ENCODE results near the gene MCAM.

The MCAM gene

GRCh38 chr11:119352857-119353260, 35.9 kb upstream of the MCAM start:
- no peak overlapping the region for H3K4me3 ChIP-seq (replicated peaks; ENCODE audit: low read depth, low read length)
- TF ChIP-seq CTCF (IDR thresholded peaks at IDR 0.05; ENCODE audit: low read length, missing control alignments) = no peak
- DNase-seq (ENCODE audit: low read depth) = peak; percentile 82

- no peak for TF ChIP-seq CTCF (IDR thresholded peaks at IDR 0.05; ENCODE audit: low read length, missing control alignments)
- no peak for DNase-seq (ENCODE audit: low read depth)
- H3K4me3 ChIP-seq (replicated peaks; ENCODE audit: low read depth, low read length) = no peak overlapping the region
These were observed 34.3 kb upstream of the MCAM start for GRCh38 chr11:119351232-119351631.

- no peak for TF ChIP-seq CTCF (IDR thresholded peaks at IDR 0.05; ENCODE audit: low read length, missing control alignments)
- no peak for DNase-seq (ENCODE audit: low read depth)
- no peak overlapping the region for H3K4me3 ChIP-seq (replicated peaks; ENCODE audit: low read depth, low read length)
These were observed 33.4 kb upstream of the MCAM start for GRCh38 chr11:119350302-119350701.

- DNase-seq (ENCODE audit: low read depth) = no peak
- TF ChIP-seq CTCF (IDR thresholded peaks at IDR 0.05; ENCODE audit: low read length, missing control alignments) = no peak
- no peak overlapping the region for H3K4me3 ChIP-seq (replicated peaks; ENCODE audit: low read depth, low read length)
These were observed 31.1 kb upstream of the MCAM start for GRCh38 chr11:119347940-119348605.

GRCh38 chr11:119347242-119347641, 30.3 kb upstream of the MCAM start:
- no peak overlapping the region for H3K4me3 ChIP-seq (replicated peaks; ENCODE audit: low read depth, low read length)
- TF ChIP-seq CTCF (IDR thresholded peaks at IDR 0.05; ENCODE audit: low read length, missing control alignments) = no peak
- DNase-seq (ENCODE audit: low read depth) = no peak

GRCh38 chr11:119346605-119347004, 29.7 kb upstream of the MCAM start, which contains the start of gene MFRP:
Gene MFRP, minus strand, starts transcription at chr11:119346705. Its CDS starts 192 bp downstream, at chr11:119346513.
- no peak for TF ChIP-seq CTCF (IDR thresholded peaks at IDR 0.05; ENCODE audit: low read length, missing control alignments)
- DNase-seq (ENCODE audit: low read depth) = no peak
- H3K4me3 ChIP-seq (replicated peaks; ENCODE audit: low read depth, low read length) = no peak within 1 kb of the TSS

- DNase-seq (ENCODE audit: low read depth) = no peak
- H3K4me3 ChIP-seq (replicated peaks; ENCODE audit: low read depth, low read length) = no peak overlapping the region
- no peak for TF ChIP-seq CTCF (IDR thresholded peaks at IDR 0.05; ENCODE audit: low read length, missing control alignments)
These were observed 28.8 kb upstream of the MCAM start for GRCh38 chr11:119345685-119346084.

All from fibroblast of pulmonary artery (primary cell).